GM12892 (cell line): ENCODE results near the gene AGFG1.
"Not testable (repeated sequence)": the region's sequence is repeated elsewhere in the genome, so short reads cannot be mapped to it uniquely, and the experiment has no call there.

ENCODE experiments used
- DNase-seq: peaks from one replicate; pipeline ENCODE4 v3.0.0; 2011; ENCODE audit not compliant: insufficient read length
- FAIRE-seq: peaks from 2 replicates; lab custom pipeline; 2011; peaks lifted over from hg19 to GRCh38; lab: Jason Lieb, UNC
- POLR2A ChIP-seq: IDR thresholded peaks from 2 replicates; pipeline ENCODE4 v1.6.1; 2011; ENCODE audit warnings: low read depth, low read length, control low read depth
- POLR2AphosphoS5 ChIP-seq: IDR thresholded peaks from 2 replicates; pipeline ENCODE4 v1.6.1; 2011; ENCODE audit warnings: low read depth, low read length, control low read depth
- TAF1 ChIP-seq: IDR thresholded peaks from 2 replicates; pipeline ENCODE4 v1.6.1; 2011; ENCODE audit warnings: low read depth, mild to moderate bottlenecking, control low read depth, low read length, borderline replicate concordance

The AGFG1 gene

GRCh38 chr2:227506456-227506855, 34.5 kb downstream of the AGFG1 start:
- DNase-seq (no peak), FAIRE-seq (no peak)
- TF ChIP-seq TAF1 (no peak), POLR2A (no peak), POLR2AphosphoS5 (no peak)

DNA sequence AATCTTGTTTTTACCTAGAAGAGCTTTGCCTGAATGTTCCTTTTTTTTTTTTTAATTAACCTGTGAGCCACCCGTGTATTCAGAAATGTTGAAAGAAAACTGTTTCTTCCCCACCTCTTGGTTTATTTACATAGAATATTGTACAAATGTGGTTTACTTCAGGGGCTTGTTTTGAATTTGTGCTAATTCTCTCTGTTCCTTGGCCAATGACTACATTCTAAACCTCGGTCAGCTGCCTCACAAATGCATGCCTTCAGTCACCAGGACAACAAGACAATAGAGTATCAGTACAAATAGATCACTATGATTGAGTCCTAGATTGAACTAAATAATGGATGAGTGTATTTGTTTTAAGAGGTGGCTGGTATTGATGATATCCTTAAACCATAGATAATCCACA, 36.0 kb downstream of the AGFG1 start:
- DNase-seq (no peak), FAIRE-seq (no peak)

GRCh38 chr2:227509076-227509475, 37.1 kb downstream of the AGFG1 start:
- DNase-seq (no peak), FAIRE-seq (no peak)
- TF ChIP-seq POLR2A (no peak), POLR2AphosphoS5 (no peak), TAF1 (no peak)

More for the DNA sequence above, 36.0 kb downstream of the AGFG1 start:
- TF ChIP-seq POLR2AphosphoS5 (no peak), TAF1 (no peak), POLR2A (no peak)

GRCh38 chr2:227509824-227510619, 38.1 kb downstream of the AGFG1 start:
- FAIRE-seq (peak; percentile 82), DNase-seq (no peak)
- TF ChIP-seq POLR2AphosphoS5 = no peak
- TF ChIP-seq POLR2A = no peak
- TF ChIP-seq TAF1 = no peak

DNA sequence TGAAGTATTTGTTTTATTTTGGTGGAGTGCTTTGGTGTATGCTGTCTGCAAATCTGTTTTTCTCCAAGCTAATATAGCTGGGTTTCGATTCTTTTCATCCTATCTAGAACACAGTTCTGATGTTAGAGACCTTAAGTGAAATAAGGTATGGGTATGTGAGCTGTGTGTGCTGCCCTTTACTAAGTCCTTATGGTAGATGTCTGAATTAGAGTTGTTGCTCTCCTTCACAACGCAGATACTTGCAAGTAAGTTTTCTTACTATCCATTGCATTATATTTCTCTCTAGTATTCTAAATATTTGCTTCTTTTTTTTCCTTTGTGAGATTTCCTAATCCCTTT, 38.6 kb downstream of the AGFG1 start:
- FAIRE-seq = no peak
- no peak for DNase-seq
- no peak for TF ChIP-seq POLR2AphosphoS5
- no peak for TF ChIP-seq TAF1
- TF ChIP-seq POLR2A = no peak

- FAIRE-seq (peak; percentile 5), DNase-seq (no peak)
These were observed 39.4 kb downstream of the AGFG1 start for GRCh38 chr2:227511239-227511930.

GRCh38 chr2:227511955-227512354, 40.0 kb downstream of the AGFG1 start:
- DNase-seq (no peak), FAIRE-seq (no peak)
- TF ChIP-seq POLR2AphosphoS5 (no peak), POLR2A (no peak)

More at GRCh38 chr2:227511239-227511930, 39.4 kb downstream of the AGFG1 start:
- TF ChIP-seq POLR2A = no peak
- no peak for TF ChIP-seq TAF1
- no peak for TF ChIP-seq POLR2AphosphoS5

- DNase-seq (no peak), FAIRE-seq (no peak)
- TF ChIP-seq POLR2A (no peak), TAF1 (no peak), POLR2AphosphoS5 (no peak)
These were observed 41.2 kb downstream of the AGFG1 start for GRCh38 chr2:227513113-227513512.

DNA sequence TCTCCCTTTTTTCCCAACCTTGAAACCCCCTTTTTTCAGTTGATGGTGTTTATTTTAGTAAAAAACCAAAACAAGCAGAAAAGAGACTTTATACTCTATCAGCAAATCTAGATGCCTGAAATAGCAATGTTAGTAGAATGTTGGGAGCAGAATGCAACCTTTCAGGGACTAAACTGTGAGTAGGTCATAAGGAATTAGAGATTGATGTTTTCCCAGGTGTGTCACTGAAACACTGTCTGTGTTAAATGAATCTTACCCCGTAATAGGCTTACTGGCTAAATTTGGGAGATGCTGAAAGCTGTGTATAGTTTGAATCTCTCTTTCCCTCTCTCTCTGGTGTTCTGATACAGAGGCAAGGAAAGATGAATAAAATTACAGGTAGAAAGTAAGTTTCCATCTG, 43.8 kb downstream of the AGFG1 start:
- no peak for TF ChIP-seq POLR2A
- no peak for TF ChIP-seq TAF1
- TF ChIP-seq POLR2AphosphoS5 = no peak
- FAIRE-seq (no peak), DNase-seq (no peak)

GRCh38 chr2:227517724-227518123, 45.8 kb downstream of the AGFG1 start:
- no peak for FAIRE-seq
- TF ChIP-seq POLR2A = no peak
- no peak for TF ChIP-seq POLR2AphosphoS5
- no peak for TF ChIP-seq TAF1
- no peak for DNase-seq

DNA sequence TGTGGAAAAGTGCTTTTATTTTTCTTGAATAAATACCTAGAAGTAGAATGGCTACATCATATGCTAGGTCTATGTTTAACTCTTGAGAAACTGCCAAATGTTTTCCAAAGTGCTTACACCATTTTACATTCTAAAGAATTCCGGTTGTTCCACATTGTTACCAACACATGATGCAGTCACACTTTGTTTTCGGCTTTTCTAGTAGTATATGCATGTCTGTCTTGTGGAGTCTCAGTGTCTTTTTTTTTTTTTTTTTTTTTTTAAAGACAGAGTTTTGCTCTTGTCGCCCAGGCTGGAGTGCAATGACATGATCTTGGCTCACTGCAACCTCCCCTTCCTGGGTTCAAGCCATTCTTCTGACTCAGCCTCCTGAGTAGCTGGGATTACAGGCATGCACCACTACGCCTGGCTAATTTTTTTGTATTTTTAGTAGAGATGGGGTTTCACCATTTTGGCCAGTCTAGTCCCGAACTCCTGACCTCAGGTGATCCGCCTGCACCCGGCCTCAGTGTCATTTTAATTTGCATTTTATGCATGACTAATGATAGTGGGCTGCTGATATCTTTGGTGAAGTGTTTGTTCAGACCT, 46.4 kb downstream of the AGFG1 start:
- DNase-seq, FAIRE-seq: not testable (repeated sequence)

GRCh38 chr2:227521178-227521577, 49.2 kb downstream of the AGFG1 start:
- not testable (repeated sequence) for FAIRE-seq, DNase-seq

- no peak for DNase-seq
- TF ChIP-seq POLR2AphosphoS5 = no peak
- TF ChIP-seq POLR2A = no peak
- no peak for TF ChIP-seq TAF1
- no peak for FAIRE-seq
These were observed 52.7 kb downstream of the AGFG1 start for GRCh38 chr2:227524665-227525064.
